ENCODE data around the gene MMS22L.

GRCh38 chr6:97113170-97113569 is 169.8 kb downstream of the MMS22L start:
- TF ChIP-seq CTCF (IDR thresholded peaks at IDR 0.05) (no peak), POLR2AphosphoS5 (IDR thresholded peaks at IDR 0.05; ENCODE audit: insufficient read depth in 1 of 2, low read depth in 1 of 2) (no peak)

Measured in vagina (tissue), 2 donors.